Fibroblast of lung (primary cell): ENCODE results near the gene MYH9.

Source experiments
- EZH2 ChIP-seq: IDR thresholded peaks from 2 replicates; pipeline ENCODE4 v1.5.1; 2012; ENCODE audit warnings: low read length, control low read depth, mild to moderate bottlenecking; ENCODE audit errors: missing control alignments
- TF ChIP-seq, protein P1 (sequence below), 2 donors: IDR thresholded peaks in 1 of 2; conservative IDR thresholded peaks in 1 of 2; 1 replicate in 1 of 2; 2 replicates in 1 of 2; pipeline ENCODE4 v1.5.1; 2011 to 2012; ENCODE audit warnings: low read length in 2 of 2, control low read depth in 1 of 2, inconsistent platforms in 1 of 2, low read depth in 1 of 2, mild to moderate bottlenecking in 1 of 2

- TF ChIP-seq, protein P1, sequence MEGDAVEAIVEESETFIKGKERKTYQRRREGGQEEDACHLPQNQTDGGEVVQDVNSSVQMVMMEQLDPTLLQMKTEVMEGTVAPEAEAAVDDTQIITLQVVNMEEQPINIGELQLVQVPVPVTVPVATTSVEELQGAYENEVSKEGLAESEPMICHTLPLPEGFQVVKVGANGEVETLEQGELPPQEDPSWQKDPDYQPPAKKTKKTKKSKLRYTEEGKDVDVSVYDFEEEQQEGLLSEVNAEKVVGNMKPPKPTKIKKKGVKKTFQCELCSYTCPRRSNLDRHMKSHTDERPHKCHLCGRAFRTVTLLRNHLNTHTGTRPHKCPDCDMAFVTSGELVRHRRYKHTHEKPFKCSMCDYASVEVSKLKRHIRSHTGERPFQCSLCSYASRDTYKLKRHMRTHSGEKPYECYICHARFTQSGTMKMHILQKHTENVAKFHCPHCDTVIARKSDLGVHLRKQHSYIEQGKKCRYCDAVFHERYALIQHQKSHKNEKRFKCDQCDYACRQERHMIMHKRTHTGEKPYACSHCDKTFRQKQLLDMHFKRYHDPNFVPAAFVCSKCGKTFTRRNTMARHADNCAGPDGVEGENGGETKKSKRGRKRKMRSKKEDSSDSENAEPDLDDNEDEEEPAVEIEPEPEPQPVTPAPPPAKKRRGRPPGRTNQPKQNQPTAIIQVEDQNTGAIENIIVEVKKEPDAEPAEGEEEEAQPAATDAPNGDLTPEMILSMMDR (conservative IDR thresholded peaks at IDR 0.05 in 1 of 2, IDR thresholded peaks at IDR 0.05 in 1 of 2; ENCODE audit: low read depth in 1 of 2, low read length in 2 of 2) = no peak
- no peak for TF ChIP-seq EZH2
These were observed 89.6 kb downstream of the MYH9 start for GRCh38 chr22:36298118-36298517.
